GM21390 (cell line): ENCODE measurements around the gene UBXN7.
A peak's percentile ranks its signal among the peaks of the same experiment; 100 is the strongest.
"Not testable (repeated sequence)": the region's sequence is repeated elsewhere in the genome, so short reads cannot be mapped to it uniquely, and the experiment has no call there.

Source experiments
- ATAC-seq: cut with Tn5 transposase; IDR thresholded peaks from one replicate; pipeline ENCODE4 v1.9.1; 2021; ENCODE audit not compliant: unreplicated experiment

The UBXN7 gene

DNA sequence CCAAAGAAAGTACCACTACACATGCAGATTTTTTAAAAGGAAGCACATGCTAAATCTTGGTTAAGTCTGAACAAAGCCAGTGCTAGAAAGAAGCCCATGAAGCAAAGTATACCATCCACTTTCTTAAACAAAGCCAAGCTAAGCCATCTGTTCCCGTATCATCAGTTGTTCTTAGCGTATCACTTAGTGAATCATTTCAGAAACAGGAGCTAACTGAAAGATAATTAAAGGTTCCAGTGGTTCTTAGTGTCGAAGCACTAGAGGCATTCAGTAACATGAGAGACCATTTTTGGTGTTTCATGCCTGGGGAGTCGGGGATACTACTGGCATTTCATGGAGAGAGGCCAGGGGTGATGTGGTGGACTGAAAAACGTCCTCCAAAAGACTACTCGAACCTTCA, 12.8 kb downstream of the UBXN7 start:
- no peak for ATAC-seq

DNA sequence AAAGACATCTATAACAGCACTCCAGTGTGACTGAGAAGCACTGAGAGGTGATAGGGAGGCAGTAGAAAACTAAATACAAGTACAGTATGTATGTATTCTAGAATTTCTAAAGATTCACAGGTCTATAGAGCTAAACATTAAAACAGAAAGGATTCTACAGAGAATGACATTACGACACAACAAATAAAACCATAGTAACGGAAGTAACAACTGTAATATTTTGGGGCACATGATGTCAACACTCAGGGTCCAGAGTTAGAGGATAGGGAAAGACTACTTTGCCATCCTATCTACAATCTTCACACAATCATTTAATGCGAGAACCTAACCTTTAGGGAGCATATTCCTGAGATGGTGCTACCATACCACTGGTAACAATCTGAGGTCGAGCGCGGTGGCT, 13.6 kb downstream of the UBXN7 start:
- no peak for ATAC-seq

DNA sequence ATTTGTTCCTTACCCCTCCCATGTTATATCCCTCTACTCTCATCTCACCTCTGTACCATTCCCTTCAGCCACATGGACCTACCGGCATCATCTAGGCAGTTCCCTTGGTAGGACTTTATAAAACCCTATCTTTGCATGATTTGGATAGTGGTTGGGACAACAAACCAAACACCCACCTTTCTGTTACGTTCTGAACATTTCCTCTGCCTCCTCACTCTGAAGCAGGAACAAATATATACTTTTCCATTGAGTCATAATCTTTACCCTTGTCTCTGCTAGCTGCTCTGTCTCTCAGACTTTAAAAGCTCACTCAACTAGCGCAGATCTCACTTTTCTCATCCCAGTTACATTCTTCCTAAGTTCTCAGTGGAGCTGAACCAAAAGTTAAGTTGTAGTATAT, 17.8 kb downstream of the UBXN7 start:
- ATAC-seq = no peak

DNA sequence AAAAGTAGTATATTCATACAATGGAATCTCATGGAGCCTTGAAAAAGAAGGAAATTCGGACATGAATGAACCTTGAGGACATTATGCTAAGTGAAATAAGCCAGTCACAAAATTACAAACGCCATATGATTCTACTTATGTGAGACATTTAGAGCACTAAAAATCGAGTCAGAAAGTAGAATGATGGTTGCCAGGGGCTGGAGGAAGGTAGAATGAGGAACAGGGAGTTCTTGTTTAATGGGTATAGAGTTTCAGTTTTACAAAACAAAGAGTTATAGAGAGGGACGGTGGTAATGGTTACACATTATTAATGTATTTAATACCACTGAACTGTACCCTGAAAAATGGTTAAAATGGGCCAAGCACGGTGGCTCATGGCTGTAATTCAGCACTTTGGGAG, 19.5 kb downstream of the UBXN7 start:
- peak; percentile 81 for ATAC-seq

DNA sequence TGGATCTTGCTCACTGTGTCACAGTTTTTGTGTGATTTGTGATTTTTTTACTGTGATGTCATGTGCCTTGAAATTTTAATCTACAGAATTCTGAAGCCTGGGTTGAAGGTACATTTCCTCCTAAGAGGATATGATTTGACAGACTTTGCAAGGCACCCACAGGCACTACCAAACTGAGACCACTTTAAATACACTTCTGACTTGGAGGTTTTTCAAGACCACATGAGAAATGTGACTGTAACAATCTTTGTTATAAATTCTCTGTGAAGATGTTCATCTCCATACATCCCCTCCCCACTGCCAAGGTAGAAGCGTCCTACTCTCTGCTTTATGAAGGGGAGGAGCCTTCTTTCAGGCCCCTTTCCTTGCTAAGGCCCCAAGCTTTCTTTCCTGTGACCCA, 22.8 kb downstream of the UBXN7 start:
- no peak for ATAC-seq

DNA sequence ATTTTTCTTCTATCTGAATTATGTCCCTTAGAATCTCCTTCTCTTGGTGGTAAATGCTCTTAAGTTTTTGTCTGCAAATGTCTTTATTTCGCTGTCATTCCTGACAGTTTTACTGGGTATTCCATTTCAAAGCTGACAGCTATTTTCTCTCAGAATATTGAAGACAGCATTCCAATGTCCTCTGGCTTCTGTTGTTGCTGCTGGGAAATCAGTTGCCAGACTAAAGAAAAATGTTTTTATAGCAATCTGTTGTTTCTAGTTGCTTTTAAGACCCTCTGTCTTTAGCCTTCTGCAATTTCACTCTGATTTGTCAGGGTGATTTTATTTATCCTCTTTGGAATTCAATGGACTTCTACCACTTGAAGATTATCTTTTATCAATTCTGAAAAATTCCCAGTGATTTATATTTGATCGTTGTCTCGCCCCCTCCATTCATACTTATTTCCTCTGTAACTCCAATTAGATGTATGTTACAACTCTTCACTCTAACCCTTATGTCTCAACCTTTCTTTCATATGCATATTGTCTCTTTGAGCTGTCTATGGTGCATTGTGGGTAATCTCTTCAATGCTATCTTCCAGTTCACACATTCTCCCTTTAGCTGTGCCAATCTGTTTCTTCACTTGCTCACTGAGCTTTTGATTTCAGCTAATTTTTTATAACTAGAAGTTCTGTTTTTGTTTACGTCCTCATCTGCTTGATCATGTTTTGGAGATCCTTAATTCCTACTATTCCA, 23.5 kb downstream of the UBXN7 start:
- ATAC-seq = no peak

DNA sequence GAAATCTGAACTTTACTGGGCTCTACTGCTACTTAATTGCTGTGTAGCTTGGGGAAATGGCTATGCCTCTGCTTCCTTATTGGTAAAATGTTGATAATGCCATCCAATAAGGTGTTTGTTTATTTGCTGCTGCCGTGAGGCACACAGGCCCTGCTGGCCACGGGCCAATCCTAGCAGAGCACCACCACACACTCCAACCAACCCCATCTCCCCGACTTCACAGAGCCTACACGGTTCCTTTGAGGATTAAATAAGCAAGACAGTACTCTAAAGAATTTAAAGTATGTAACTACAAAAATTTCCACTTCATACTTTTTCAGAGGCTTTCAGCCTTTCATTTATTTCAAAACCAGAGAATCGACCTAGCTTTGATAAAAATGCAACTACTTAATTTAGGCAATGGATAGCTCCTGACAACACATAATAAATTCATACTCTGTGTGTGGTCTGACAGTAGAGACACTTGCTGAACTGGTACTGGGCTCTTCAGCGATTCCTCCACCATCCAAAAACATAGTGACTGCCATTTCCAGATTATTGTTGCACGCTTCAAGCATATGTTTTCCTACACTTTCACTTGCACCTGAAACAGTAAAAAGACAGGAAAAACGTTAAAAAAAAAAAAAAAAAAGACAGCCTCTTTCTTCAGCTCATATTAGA, 25.3 kb downstream of the UBXN7 start:
- ATAC-seq = no peak

DNA sequence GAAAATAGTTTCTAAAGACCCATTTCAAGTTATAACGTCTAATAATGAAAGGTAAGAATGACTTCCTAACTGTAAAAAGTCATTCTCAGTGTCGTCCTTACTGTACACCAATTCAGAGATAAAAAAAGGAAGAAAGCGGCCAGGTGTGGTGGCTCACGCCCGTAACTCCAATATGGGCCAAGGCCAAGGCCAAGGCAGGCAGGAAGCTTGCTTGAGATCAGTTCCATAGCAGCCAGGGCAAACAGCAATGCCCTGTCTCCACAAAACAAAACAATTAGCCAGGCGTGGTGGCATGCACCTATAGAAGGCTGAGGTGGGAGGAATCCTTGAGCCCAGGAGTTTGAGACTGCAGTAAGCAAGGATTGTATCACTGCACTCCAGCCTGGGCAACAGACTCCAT, 31.9 kb downstream of the UBXN7 start:
- ATAC-seq = no peak

DNA sequence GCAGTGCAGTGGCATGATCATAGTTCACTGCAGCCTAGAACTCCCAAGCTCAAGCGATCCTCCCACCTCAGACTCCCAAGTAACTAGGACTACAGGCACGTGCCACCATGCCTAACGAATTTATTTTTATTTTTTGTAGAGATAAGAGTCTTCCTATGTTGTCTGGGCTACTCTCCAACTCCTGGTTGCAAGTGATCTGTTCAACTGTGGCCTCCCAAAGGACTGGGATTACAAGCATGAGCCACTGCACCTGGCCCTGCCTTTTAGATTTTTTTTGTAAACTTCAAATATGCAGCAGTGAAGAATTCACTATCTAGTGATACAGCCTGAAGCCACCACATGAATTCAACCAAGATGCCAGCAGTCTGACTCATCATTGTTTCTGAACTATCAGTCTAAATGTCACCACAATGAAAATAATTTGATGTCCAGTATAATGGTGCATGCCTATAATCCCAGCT, 32.7 kb downstream of the UBXN7 start:
- no peak for ATAC-seq

DNA sequence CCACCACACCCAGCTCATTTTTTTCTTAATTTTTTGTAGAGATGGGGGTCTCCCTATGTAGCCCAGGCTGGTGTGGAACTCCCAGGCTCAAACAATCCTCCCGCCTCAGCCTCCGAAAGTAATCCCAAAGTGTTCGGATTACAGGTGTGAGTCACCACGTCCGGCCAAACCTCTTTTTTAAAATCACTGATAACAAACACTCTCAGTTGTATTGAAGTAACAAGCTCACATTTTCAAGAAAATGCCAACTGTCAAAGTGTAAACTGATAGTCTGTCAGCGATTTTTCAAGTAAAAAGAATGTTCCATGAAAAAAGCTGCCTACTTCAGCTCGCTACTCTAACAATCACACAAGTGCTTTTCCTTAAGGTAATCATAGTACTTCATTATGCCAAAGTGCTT, 33.4 kb downstream of the UBXN7 start:
- ATAC-seq = no peak

DNA sequence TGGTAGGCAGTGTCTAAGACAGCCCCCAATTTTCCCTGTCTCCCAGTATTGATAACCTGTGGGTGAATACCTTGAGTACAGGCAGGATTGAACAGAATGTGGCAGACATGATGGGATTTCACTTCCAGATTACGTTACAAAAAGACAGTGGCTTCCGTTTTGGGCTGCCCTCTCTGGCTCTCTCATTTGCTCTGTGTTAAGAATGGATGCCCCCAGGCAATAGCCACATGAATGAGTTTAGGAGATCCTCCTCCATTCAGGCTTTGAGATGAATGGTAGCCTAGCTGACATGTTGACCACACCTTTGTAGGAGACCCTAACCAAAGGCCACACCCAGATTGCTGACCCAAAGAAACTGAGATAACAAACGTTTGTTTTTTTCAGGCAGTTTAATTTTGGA, 34.3 kb downstream of the UBXN7 start:
- ATAC-seq = no peak

DNA sequence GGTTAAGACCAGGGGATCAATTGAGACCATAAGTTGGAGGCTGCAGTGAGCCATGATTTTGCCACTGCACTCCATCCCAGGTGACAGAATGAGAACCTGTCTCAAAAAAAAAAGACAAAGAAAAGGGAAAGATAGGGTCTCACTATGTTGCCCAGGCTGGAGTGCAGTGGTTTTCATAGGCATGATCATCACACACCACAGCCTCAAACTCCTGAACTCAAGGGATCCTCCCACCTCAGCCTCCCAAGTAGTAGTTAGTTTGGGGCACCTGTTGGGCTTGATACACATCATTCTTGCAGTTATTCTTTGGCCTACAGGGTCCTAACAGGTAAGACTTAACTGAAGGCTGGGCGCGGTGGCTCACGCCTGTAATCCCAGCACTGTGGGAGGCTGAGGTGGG, 42.1 kb downstream of the UBXN7 start:
- no peak for ATAC-seq

DNA sequence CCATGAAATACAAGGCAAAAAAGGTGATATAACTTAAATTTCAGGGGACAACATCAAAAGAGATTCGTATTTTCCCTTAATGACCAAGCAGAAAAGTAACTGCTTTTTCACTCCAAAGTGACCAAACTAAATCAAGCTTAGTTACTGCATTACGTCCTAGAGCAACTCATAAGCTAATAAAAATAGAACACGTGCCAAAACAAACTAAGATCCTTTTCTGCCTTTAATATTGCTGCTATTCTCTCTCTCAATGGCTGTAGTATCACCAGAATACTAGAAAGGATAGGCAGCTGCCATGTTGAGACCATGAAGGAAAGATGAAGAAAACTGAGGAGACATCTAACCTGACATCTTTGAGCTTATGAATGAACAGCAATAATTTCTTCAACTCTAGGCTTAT, 43.3 kb downstream of the UBXN7 start:
- no peak for ATAC-seq

DNA sequence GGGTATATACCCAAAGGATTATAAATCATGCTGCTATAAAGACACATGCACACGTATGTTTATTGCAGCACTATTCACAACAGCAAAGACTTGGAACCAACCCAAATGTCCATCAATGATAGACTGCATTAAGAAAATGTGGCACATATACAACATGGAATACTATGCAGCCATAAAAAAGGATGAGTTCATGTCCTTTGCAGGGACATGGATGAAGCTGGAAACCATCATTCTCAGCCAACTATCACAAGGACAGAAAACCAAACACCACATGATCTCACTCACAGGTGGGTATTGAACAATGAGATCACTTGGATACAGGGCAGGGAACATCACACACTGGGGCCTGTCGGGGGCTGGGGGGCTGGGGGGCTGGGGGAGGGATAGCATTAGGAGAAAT, 44.3 kb downstream of the UBXN7 start:
- not testable (repeated sequence) for ATAC-seq

DNA sequence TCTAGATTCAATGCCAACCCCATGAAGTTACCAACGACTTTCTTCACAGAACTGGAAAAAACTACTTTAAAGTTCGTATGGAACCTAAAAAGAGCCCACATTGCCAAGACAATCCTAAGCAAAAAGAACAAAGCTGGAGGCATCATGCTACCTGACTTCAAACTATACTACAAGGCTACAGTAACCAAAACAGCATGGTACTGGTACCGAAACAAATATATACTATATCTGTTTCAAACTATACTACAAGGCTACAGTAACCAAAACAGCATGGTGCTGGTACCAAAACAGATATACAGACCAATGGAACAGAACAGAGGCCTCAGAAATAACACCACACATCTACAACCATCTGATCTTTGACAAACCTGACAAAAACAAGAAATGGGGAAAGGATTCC, 45.4 kb downstream of the UBXN7 start:
- not testable (repeated sequence) for ATAC-seq

DNA sequence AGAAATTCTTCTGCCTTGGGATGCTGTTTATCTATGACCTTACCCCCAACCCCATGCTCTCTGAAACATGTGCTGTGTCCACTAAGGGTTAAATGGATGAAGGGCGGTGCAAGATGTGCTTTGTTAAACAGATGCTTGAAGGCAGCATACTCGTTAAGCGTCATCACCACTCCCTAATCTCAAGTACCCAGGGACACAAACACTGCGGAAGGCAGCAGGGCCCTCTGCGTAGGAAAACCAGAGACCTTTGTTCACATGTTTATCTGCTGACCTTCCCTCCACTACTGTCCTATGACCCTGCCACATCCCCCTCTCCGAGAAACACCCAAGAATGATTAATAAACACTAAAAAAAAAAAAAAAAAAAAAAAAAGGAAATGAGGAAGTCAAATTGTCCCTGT, 46.2 kb downstream of the UBXN7 start:
- ATAC-seq = not testable (repeated sequence)

DNA sequence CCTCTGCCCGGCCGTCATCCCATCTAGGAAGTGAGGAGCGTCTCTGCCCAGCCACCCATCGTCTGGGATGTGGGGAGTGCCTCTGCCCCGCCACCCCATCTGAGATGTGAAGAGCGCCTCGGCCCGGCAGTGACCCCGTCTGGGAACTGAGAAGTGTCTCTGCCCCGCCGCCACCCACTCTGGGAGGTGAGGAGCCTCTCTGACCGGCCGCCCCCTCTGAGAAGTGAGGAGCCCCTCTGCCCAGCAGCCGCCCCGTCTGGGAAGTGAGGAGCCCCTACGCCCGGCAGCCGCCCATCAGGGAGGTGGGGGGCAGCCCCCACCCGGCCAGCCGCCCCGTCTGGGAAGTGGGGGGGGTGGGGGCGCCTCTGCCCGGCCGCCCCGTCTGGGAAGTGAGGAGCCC, 46.8 kb downstream of the UBXN7 start:
- not testable (repeated sequence) for ATAC-seq

DNA sequence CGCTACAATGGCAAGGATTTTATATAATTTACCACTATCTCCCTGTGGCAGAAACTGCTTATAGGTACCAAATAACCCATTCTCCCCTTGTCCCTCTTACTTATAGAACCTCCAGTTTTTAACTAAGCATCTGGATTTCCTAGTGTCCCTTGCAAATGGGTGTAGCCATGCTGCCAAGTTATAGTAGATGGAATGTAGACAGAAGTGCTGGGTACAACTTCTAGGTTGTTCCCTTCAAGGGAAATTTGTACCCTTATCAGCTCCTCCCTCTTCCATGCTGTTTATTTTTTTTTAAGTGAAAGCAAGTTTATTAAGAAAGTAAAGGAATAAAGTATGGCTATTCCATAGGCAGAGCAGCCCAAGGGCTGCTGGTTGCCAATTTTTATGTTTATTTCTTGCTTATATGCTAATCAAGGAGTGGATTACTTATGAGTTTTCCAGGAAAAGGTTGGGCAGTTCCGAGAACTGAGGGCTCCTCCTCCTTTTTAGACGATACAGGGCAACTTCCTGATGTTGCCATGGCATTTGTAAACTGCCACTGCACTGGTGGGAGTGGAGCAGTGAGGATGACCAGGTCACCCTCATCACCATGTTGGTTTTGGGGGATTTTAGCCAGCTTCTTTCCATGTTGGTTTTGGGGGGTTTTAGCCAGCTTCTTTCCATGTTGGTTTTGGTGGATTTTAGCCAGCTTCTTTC, 53.9 kb downstream of the UBXN7 start:
- no peak for ATAC-seq

DNA sequence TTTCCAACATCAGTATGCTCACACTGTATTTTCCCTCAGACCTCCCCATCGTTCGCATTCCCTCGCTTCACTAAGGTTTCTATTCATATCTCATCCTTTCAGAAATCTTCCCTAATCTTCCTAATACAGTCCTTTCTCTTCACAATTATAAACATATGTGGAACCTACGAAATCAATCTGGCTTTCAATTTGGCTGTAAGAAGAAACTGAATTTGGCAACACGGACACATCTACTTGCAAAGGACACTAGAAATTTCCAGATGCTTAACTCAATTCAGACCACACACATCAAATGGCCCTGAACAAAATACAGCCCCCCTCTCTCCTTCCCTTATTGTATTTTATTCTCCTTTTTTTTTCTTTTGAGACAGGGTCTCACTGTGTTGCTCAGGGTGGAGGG, 54.9 kb downstream of the UBXN7 start:
- no peak for ATAC-seq

DNA sequence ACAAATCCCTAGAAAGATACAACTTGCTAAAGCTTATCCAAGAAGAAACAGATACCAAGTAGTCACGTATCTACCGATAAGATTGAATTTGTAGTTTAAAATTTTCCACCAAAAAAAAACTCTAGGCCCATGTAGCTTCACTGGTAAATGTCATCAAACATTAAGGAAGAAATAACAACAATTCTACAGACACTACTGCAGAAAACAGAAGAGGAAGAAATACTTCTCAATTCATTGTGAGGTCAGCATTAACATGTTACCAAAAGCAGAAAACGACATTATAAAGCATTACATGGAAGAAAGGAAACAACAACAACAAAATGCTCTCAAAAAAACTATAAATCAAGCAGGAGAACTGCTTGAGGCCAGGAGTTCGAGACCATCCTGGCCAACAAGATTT, 66.5 kb downstream of the UBXN7 start:
- no peak for ATAC-seq

DNA sequence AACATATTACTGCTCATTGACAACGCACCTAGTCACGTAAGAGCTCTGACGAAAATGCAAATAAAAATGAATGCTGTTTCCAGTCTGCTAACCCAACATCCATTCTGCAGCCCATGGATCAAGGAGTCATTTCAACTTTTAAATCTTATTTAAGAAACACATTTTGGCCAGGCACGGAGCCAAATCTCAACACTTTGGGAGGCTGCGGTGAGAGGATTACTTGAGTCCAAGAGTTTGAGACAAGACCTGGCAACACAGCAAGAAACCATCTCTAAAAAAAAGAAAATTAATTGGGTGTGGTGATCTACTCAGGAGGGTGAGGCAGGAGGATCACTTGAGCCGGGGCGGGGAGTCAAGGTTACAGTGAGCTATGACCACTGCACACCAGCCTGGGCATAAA, 71.6 kb downstream of the UBXN7 start:
- no peak for ATAC-seq

DNA sequence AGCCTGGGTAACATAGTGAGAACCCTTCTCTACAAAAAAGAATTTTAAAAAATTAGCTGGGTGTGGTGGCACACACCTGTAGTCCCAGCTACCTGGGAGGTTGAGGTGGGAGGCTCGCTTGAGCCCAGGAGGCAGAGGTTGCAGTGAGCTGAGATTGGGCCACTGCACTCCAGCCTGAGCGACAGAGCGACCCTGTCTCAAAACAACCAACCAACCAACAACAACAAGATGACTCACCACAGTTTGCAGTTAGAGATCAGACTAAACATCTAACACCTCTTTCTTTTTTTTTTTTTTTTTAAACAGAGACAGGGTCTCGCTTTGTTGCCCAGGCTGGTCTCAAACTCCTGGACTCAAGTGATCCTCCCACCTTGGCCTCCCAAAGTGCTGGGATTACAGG, 73.7 kb downstream of the UBXN7 start:
- ATAC-seq = not testable (repeated sequence)
